ENCODE data around the gene RNF215.
"Not testable (repeated sequence)": the region's sequence is repeated elsewhere in the genome, so short reads cannot be mapped to it uniquely, and the experiment has no call there.

RNF215 gene

GRCh38 chr22:30348404-30348803 is 38.8 kb downstream of the RNF215 start:
- Histone ChIP-seq H3K9me3 (ENCODE audit: control insufficient read depth, insufficient read depth, low read length) (no peaks in the 10 kb centered on the region), H3K4me1 (ENCODE audit: insufficient read depth, low read length) (no peaks in the 10 kb centered on the region), H3K9ac (ENCODE audit: low read depth, low read length) (no peak overlapping the region), H3K36me3 (ENCODE audit: insufficient read depth, low read length) (peaks cover 44% of the 10 kb centered on the region)

- Histone ChIP-seq H3K36me3 (ENCODE audit: insufficient read depth, low read length) (peaks cover 45% of the 10 kb centered on the region), H3K9me3 (ENCODE audit: control insufficient read depth, insufficient read depth, low read length) (no peaks in the 10 kb centered on the region), H3K4me1 (ENCODE audit: insufficient read depth, low read length) (no peaks in the 10 kb centered on the region), H3K9ac (ENCODE audit: low read depth, low read length) (no peak overlapping the region)
Observed at GRCh38 chr22:30347255-30347892, 39.8 kb downstream of the RNF215 start.

DNA sequence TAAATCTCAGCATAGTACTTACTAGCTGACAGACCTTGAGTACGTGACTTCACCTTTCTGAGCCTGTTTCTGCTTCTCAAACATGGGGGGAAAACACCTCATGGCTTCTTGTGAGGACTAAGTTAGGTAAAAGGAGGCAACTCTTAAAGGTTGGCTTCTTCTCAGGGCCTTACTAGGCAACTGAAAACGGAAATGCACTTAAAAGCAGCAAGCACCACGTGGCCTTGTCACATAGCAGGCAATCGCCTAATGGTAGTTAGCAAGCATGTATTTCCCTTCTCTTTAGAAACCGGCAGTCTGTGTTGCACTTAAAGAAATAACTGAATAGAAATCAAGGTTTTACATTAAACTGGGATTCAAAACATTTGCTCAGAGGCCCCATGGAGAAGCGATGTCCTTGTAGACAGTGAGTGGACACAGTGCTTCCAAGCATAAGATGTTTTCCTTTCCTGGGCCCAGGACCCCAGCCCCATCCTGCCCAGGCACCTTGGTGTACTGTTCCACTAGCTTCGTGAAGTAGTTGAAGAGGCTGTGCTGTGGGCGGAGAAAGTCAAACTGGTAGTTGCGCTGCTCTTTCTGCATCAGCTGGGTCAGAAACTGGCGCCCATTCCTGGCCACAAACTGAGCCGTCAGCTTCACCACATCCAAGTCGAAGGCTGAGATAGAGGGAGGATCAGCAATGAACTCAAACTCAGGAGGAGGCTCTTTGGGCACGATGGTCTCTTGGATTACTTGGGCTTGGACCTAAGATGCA is 42.6 kb downstream of the RNF215 start:
- Histone ChIP-seq H3K9me3 (ENCODE audit: control insufficient read depth, insufficient read depth, low read length) (no peaks in the 10 kb centered on the region), H3K9ac (ENCODE audit: low read depth, low read length) (no peak overlapping the region), H3K36me3 (ENCODE audit: insufficient read depth, low read length) (peaks cover 50% of the 10 kb centered on the region), H3K4me1 (ENCODE audit: insufficient read depth, low read length) (no peaks in the 10 kb centered on the region)

DNA sequence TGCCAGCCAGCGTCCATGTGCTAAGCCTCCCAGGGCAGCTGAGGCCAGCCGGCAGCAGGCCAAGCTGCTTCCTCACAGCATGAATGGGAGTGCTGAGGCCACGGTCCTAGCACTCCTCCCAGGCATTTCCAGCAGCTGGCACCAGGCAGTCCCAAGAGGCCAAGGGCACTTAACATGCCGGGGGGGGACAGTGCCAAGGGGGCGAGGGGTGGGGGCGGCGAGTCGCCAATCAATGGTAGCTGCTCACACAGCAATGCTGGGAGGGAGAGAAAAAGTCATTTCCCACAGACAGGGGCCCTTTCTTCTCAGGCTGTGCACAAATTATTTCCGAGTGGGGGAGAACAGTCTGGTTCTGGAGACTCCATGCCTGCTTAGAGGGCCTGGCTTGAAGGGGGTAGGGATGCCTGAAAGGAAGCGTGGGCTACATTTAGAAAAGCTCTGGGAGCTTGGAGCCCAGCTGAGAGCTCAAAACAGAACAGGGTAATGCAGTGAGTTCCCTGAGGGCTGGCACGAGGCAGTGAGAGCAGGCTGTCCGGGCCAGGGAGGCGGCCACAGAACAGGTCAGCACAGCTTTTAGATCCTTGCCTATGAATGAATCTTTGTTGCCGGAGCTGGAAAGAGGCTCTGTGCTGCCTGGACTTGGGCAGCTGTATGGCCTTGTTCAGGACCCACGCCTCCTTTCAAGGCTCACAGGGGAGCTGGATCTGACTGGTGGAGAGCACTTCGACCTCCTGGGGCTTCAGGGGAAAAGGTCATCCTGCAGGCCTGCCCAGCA is 46.1 kb downstream of the RNF215 start:
- Histone ChIP-seq H3K36me3 (ENCODE audit: insufficient read depth, low read length) (peaks cover 44% of the 10 kb centered on the region), H3K9ac (ENCODE audit: low read depth, low read length) (no peak overlapping the region), H3K4me1 (ENCODE audit: insufficient read depth, low read length) (no peaks in the 10 kb centered on the region), H3K9me3 (ENCODE audit: control insufficient read depth, insufficient read depth, low read length) (no peaks in the 10 kb centered on the region)

DNA sequence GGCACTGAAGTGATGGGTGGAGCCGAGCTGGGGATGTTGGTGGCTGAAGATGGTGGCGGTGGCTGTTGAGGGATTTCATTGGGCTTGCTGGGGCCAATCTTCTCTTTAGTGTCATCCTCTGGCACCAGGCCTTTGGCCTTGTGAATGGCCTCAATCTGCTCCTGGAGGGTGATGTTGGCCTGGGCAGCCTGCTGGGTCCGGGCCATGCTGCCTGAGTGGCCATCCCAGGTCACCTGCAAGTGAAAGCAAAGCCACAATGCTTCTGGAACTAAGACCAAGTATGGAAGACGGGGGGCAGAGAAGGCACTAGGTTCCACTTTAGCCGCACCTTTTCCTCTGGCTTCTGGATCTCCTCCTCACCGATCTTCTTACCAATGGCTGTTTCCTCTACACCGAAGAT is 48.4 kb downstream of the RNF215 start:
- Histone ChIP-seq H3K9ac (ENCODE audit: low read depth, low read length) (no peak overlapping the region), H3K9me3 (ENCODE audit: control insufficient read depth, insufficient read depth, low read length) (no peaks in the 10 kb centered on the region), H3K36me3 (ENCODE audit: insufficient read depth, low read length) (peaks cover 31% of the 10 kb centered on the region), H3K4me1 (ENCODE audit: insufficient read depth, low read length) (no peaks in the 10 kb centered on the region)

GRCh38 chr22:30338341-30338740 is 48.9 kb downstream of the RNF215 start:
- not testable (repeated sequence) for H3K9ac ChIP-seq (ENCODE audit: low read depth, low read length); H3K4me1 ChIP-seq (ENCODE audit: insufficient read depth, low read length); H3K9me3 ChIP-seq (ENCODE audit: control insufficient read depth, insufficient read depth, low read length)
- peaks cover 31% of the 10 kb centered on the region for H3K36me3 ChIP-seq (ENCODE audit: insufficient read depth, low read length)

DNA sequence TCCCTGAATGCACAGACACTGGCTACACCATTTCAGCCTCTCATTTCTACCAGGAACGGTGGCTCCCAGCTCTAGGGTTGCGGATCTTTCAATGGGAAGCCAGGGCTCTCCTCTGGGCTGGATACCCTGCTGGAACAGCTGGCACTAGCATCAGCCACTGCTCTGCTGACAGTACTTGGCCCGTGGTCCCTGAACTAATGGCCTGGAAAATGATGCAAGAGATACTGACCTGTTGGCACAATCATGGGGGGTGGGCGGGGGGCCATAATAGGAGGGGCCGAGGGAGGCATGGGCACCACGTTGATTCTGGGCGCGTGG is 49.8 kb downstream of the RNF215 start:
- no peaks in the 10 kb centered on the region for H3K9me3 ChIP-seq (ENCODE audit: control insufficient read depth, insufficient read depth, low read length)
- H3K36me3 ChIP-seq (ENCODE audit: insufficient read depth, low read length): peaks cover 32% of the 10 kb centered on the region
- no peak overlapping the region for H3K9ac ChIP-seq (ENCODE audit: low read depth, low read length)
- no peaks in the 10 kb centered on the region for H3K4me1 ChIP-seq (ENCODE audit: insufficient read depth, low read length)

DNA sequence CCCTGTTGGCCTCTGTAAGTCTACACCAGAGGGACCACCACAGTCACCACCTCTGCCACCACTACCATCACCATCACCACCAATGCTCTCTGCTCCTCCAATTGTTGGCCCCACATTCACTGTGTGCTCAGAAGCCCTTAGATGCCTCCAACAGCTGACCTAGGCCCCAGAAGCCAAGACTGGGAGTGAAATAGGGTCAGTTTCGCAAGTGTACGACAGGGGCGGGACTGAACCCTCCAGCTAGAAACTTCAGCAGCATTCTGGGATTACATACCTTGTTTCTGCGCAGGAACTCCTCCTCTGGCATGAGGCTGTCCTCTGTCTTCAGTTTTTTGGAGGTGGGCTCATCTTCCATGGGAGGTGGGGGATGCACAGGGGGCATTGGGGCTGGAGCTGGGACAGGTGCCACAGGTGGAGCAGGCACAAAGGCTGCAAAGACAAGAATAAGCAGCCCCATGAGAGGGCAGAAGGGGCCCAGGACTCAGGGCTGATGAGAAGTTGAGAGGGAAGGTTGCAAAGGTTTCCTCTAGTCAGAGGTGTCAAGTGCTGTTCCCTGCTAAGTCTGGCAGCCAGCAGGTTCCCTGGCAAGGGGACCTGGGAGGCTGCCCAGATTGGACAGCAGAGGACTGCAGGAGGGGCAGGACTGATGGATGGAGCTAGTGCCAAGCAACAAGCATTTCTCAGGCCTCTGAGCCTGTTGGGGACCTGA is 50.3 kb downstream of the RNF215 start:
- H3K4me1 ChIP-seq (ENCODE audit: insufficient read depth, low read length): no peaks in the 10 kb centered on the region
- H3K9ac ChIP-seq (ENCODE audit: low read depth, low read length): no peak overlapping the region
- peaks cover 29% of the 10 kb centered on the region for H3K36me3 ChIP-seq (ENCODE audit: insufficient read depth, low read length)
- no peaks in the 10 kb centered on the region for H3K9me3 ChIP-seq (ENCODE audit: control insufficient read depth, insufficient read depth, low read length)

- Histone ChIP-seq H3K9me3 (ENCODE audit: control insufficient read depth, insufficient read depth, low read length) (no peaks in the 10 kb centered on the region), H3K36me3 (ENCODE audit: insufficient read depth, low read length) (peaks cover 28% of the 10 kb centered on the region), H3K4me1 (ENCODE audit: insufficient read depth, low read length) (no peaks in the 10 kb centered on the region), H3K9ac (ENCODE audit: low read depth, low read length) (no peak overlapping the region)
Observed at GRCh38 chr22:30335236-30335635, 52.0 kb downstream of the RNF215 start.

- H3K4me1 ChIP-seq (ENCODE audit: insufficient read depth, low read length): no peaks in the 10 kb centered on the region
- H3K9ac ChIP-seq (ENCODE audit: low read depth, low read length): no peak overlapping the region
- no peaks in the 10 kb centered on the region for H3K9me3 ChIP-seq (ENCODE audit: control insufficient read depth, insufficient read depth, low read length)
- H3K36me3 ChIP-seq (ENCODE audit: insufficient read depth, low read length): peaks cover 24% of the 10 kb centered on the region
Observed at GRCh38 chr22:30334646-30335045, 52.6 kb downstream of the RNF215 start.

- H3K9me3 ChIP-seq (ENCODE audit: control insufficient read depth, insufficient read depth, low read length): no peaks in the 10 kb centered on the region
- no peaks in the 10 kb centered on the region for H3K4me1 ChIP-seq (ENCODE audit: insufficient read depth, low read length)
- peaks cover 23% of the 10 kb centered on the region for H3K36me3 ChIP-seq (ENCODE audit: insufficient read depth, low read length)
- no peak overlapping the region for H3K9ac ChIP-seq (ENCODE audit: low read depth, low read length)
Observed at GRCh38 chr22:30333707-30334087, 53.5 kb downstream of the RNF215 start.

DNA sequence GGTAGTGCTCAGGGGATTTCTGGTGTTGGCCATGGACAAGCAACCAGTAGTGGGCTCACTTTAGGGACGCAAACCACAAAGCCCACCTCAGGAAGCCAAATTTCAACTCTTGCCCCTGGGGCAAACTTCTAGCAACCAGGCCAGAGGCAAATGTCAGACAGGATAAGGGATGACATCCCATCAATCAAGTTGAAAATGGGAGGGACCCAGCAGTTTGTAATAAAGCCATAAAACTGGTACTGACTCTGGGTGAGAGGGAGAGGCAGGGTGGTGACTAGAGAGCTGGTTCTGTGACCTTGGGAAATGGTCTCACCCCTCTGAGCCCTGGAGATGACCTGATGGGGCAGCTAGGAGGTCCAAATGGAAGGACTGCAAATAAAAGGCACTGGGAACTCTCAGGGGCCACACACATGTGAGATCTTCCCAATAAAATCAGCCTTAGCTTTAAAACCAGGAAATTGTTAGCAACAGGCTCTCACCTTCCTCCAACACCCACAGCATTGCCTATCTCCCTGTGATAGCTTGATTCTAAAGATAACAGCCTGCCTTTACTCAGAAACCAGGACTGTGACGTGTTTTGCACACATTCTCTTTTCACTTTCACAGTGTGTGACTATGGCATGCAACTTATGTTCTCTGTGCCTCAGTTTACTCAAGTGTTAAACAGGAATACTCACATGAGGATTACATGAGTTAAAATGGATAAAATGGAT is 54.1 kb downstream of the RNF215 start:
- H3K9ac ChIP-seq (ENCODE audit: low read depth, low read length): no peak overlapping the region
- H3K9me3 ChIP-seq (ENCODE audit: control insufficient read depth, insufficient read depth, low read length): no peaks in the 10 kb centered on the region
- peaks cover 23% of the 10 kb centered on the region for H3K36me3 ChIP-seq (ENCODE audit: insufficient read depth, low read length)
- H3K4me1 ChIP-seq (ENCODE audit: insufficient read depth, low read length): peaks cover under 1% of the 10 kb centered on the region; the same call in 1 of the 2 replicates

DNA sequence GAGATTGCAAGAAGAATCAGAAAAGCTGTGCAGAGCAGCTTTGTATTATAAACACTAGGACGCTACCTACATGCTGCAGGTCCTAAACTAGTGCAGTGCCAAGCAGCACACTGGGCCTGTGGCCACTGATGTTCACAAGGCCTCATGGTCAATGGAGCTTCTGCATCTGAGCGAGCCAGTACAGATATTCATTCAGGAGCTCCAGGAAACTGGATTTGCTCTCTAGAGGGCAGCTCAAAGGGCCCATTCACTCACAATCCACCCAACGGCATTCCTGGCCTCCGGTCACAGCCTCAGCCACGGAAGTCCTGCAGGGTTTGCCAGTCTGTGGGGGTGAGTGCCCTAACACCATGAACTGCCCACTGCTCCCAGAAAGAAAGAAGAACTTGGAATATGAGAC is 54.7 kb downstream of the RNF215 start:
- Histone ChIP-seq H3K4me1 (ENCODE audit: insufficient read depth, low read length) (peaks cover 6% of the 10 kb centered on the region), H3K9me3 (ENCODE audit: control insufficient read depth, insufficient read depth, low read length) (no peaks in the 10 kb centered on the region), H3K9ac (ENCODE audit: low read depth, low read length) (no peak overlapping the region), H3K36me3 (ENCODE audit: insufficient read depth, low read length) (peaks cover 23% of the 10 kb centered on the region)

Measured in ES-I3 (cell line).